Choroid plexus epithelial cell (primary cell): ENCODE data around the gene ARGLU1.

ENCODE experiments used
- DNase-seq: peaks from one replicate; pipeline ENCODE4 v3.0.0-alpha.2; 2010; ENCODE audit warnings: low read depth
- H3K4me3 ChIP-seq: 2 replicates; pipeline ENCODE4 v1.5.1; 2011; ENCODE audit warnings: low read depth, mild to moderate bottlenecking, control low read depth, low read length, moderate library complexity
- CTCF ChIP-seq: conservative IDR thresholded peaks from 2 replicates; pipeline ENCODE4 v1.5.1; 2011; ENCODE audit warnings: low read depth, mild to moderate bottlenecking, control low read depth, inconsistent platforms, low read length, moderate library complexity

ARGLU1 gene

GRCh38 chr13:106588367-106588766, 20.4 kb upstream of the ARGLU1 start:
- no peak for TF ChIP-seq CTCF

GRCh38 chr13:106587787-106588186, 19.9 kb upstream of the ARGLU1 start:
- DNase-seq, result no peak
- H3K4me3 ChIP-seq, result no peak overlapping the region
- TF ChIP-seq CTCF, result no peak

More at GRCh38 chr13:106588367-106588766, 20.4 kb upstream of the ARGLU1 start:
- no peak for DNase-seq
- no peak overlapping the region for H3K4me3 ChIP-seq

GRCh38 chr13:106586648-106587166, 18.8 kb upstream of the ARGLU1 start:
- DNase-seq, result no peak
- no peak overlapping the region for H3K4me3 ChIP-seq
- TF ChIP-seq CTCF, result no peak

- no peak for TF ChIP-seq CTCF
- no peak overlapping the region for H3K4me3 ChIP-seq
- no peak for DNase-seq
Observed at GRCh38 chr13:106581225-106581624, 13.3 kb upstream of the ARGLU1 start.

GRCh38 chr13:106575896-106576295, 8.0 kb upstream of the ARGLU1 start:
- DNase-seq, result no peak
- no peak for TF ChIP-seq CTCF
- no peak overlapping the region for H3K4me3 ChIP-seq

- no peak for DNase-seq
- no peak overlapping the region for H3K4me3 ChIP-seq
- TF ChIP-seq CTCF, result no peak
Observed at GRCh38 chr13:106573868-106574267, 5.9 kb upstream of the ARGLU1 start.

- no peak overlapping the region for H3K4me3 ChIP-seq
- DNase-seq, result no peak
- TF ChIP-seq CTCF, result no peak
Observed at GRCh38 chr13:106573284-106573846, 5.4 kb upstream of the ARGLU1 start.
